ENCODE results near the gene APOBEC3F. TPM values are rescaled to one million over a fixed set of nuclear protein-coding genes. Genes with fewer than 3 reads are reported as not detected.
"Not testable (repeated sequence)": the region's sequence is repeated elsewhere in the genome, so short reads cannot be mapped to it uniquely, and the experiment has no call there.

APOBEC3F gene
- total RNA-seq, 4 donors from 2014 or later: 2.5 to 6.0 (median 5.0) TPM

DNA sequence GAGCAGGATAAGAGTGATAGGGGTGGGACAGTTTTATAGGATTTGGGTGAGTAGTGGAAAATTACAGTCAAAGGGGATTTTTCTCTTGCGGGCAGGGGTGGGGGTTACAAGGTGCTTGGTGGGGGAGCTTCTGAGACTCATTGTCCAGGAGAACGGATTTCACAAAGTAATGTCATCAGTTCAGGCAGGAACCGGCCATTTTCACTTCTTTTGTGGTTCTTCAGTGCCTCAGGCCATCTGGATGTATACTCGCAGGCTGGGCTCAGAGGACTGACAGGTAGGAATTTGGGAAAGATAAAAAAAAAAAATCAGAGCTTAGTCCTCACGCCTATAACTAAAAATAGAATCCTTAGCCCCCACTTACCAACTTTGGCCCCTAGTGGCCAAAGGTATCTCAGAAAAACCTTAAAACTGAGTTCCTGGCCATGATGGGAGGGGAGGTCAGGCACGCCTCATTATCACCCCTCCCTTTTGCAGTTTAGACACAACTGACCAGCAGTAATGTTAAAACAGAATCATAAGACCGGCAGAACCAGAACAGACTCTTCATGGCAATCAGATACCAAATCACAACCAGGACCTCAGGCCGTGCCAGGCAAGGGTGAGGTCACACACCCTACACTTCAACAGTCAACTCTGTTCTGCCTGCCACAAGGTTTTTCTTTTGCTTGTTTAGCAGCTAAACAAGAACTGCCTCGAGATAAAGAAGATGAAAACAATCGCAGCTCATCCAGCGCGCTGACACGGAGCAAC lies 27.5 kb downstream of the APOBEC3F start:
- intact Hi-C loops (cut with DNase I): no loop called here
- no peak overlapping the region for H3K4me3 ChIP-seq (replicated peaks in 1 of 3)
- no peaks in the 10 kb centered on the region for H3K36me3 ChIP-seq
- TF ChIP-seq POLR2A (IDR thresholded peaks at IDR 0.05): no peak
- TF ChIP-seq, protein P1, sequence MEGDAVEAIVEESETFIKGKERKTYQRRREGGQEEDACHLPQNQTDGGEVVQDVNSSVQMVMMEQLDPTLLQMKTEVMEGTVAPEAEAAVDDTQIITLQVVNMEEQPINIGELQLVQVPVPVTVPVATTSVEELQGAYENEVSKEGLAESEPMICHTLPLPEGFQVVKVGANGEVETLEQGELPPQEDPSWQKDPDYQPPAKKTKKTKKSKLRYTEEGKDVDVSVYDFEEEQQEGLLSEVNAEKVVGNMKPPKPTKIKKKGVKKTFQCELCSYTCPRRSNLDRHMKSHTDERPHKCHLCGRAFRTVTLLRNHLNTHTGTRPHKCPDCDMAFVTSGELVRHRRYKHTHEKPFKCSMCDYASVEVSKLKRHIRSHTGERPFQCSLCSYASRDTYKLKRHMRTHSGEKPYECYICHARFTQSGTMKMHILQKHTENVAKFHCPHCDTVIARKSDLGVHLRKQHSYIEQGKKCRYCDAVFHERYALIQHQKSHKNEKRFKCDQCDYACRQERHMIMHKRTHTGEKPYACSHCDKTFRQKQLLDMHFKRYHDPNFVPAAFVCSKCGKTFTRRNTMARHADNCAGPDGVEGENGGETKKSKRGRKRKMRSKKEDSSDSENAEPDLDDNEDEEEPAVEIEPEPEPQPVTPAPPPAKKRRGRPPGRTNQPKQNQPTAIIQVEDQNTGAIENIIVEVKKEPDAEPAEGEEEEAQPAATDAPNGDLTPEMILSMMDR (IDR thresholded peaks at IDR 0.05): no peak
- no peaks in the 10 kb centered on the region for H3K27me3 ChIP-seq
- no peaks in the 10 kb centered on the region for H3K4me1 ChIP-seq
- DNase-seq: peak in 1 of 2 donors; percentile 20
- no peaks in the 10 kb centered on the region for H3K9me3 ChIP-seq
- 71 to 72% methylated on average over 13 of the region's 13 CpGs for WGBS, 2 donors
- no peak overlapping the region for H3K27ac ChIP-seq

DNA sequence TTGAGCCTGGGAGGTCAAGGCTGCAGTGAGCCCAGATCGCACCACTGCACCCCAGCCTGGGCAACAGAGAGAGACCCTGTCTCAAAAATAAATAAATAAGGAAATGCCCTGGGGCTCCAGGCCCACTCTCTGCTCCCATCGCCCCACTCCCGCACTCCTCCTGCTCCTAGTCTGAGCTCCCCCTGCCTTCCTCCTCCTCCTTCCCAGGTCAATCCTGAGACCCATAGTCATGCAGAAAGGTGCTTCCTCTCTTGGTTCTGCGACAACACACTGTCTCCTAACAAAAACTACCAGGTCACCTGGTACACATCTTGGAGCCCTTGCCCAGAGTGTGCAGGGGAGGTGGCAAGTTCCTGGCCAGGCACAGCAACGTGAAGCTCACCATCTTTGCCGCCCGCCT lies 29.5 kb downstream of the APOBEC3F start:
- H3K36me3 ChIP-seq: no peaks in the 10 kb centered on the region
- no peaks in the 10 kb centered on the region for H3K9me3 ChIP-seq
- H3K4me3 ChIP-seq (replicated peaks in 1 of 3): no peak overlapping the region
- no peak overlapping the region for H3K27ac ChIP-seq
- H3K27me3 ChIP-seq: no peaks in the 10 kb centered on the region
- intact Hi-C loops (cut with DNase I): no loop called here
- WGBS, 2 donors: 88% methylated on average over 7 of the region's 7 CpGs
- DNase-seq: no peak
- no peak for TF ChIP-seq POLR2A (IDR thresholded peaks at IDR 0.05)
- TF ChIP-seq, protein P1 (IDR thresholded peaks at IDR 0.05): no peak
- H3K4me1 ChIP-seq: no peaks in the 10 kb centered on the region

DNA sequence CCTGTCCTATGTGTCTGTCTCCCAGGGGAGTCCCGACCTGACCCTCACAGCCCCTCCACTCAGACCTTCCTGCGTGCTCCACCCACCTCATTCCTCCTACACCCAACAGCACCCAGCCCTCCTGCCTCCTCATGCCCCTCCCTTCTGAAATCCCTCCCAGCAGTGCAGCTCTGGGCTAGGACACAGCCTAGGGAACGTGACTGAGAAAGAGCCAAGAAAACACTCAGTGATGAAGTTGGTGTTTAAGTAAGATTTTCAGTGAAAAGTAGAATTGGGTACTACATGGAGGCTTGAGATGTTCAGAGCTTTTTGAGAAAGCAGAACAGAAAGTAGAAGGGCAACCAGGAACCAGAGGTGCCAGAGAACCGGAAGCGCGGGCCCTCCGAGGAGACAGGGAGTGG lies 31.9 kb downstream of the APOBEC3F start:
- DNase-seq; H3K36me3 ChIP-seq; H3K4me1 ChIP-seq; intact Hi-C loops (cut with DNase I); H3K9me3 ChIP-seq; H3K27ac ChIP-seq; H3K27me3 ChIP-seq; H3K4me3 ChIP-seq (replicated peaks in 1 of 3): not testable (repeated sequence)
- WGBS, 2 donors: 78 to 91% methylated on average over 6 of the region's 7 CpGs

DNA sequence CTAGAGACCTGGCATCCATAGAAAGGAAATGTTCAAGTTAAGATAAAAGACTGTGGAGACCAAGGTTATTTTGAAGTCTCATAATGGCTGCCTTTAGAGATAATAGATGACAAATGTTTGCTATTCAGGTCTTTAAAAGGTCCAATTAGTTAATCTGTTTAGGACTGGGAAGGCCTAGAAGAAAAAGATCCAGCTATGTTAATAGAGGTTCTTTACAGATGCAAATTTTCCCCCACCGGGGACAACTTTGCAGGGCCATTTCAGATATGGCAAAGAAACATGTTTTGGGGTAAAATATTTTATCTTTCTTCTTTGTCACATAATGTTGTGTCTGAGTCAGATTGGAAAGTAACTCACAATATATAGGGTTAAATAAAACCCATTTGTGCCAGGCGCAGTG lies 33.3 kb downstream of the APOBEC3F start:
- peaks cover 6 to 12% of the 10 kb centered on the region in 2 donors for H3K4me1 ChIP-seq
- H3K27me3 ChIP-seq: no peaks in the 10 kb centered on the region
- H3K9me3 ChIP-seq: no peaks in the 10 kb centered on the region
- H3K4me3 ChIP-seq (replicated peaks in 1 of 3): no peak overlapping the region
- H3K27ac ChIP-seq: no peak overlapping the region
- DNase-seq: no peak
- TF ChIP-seq, protein P1 (IDR thresholded peaks at IDR 0.05): no peak
- no peak for TF ChIP-seq POLR2A (IDR thresholded peaks at IDR 0.05)
- no peaks in the 10 kb centered on the region for H3K36me3 ChIP-seq
- intact Hi-C loops (cut with DNase I): no loop called here
- 48% methylated on average over 2 of the region's 2 CpGs for WGBS, 2 donors

DNA sequence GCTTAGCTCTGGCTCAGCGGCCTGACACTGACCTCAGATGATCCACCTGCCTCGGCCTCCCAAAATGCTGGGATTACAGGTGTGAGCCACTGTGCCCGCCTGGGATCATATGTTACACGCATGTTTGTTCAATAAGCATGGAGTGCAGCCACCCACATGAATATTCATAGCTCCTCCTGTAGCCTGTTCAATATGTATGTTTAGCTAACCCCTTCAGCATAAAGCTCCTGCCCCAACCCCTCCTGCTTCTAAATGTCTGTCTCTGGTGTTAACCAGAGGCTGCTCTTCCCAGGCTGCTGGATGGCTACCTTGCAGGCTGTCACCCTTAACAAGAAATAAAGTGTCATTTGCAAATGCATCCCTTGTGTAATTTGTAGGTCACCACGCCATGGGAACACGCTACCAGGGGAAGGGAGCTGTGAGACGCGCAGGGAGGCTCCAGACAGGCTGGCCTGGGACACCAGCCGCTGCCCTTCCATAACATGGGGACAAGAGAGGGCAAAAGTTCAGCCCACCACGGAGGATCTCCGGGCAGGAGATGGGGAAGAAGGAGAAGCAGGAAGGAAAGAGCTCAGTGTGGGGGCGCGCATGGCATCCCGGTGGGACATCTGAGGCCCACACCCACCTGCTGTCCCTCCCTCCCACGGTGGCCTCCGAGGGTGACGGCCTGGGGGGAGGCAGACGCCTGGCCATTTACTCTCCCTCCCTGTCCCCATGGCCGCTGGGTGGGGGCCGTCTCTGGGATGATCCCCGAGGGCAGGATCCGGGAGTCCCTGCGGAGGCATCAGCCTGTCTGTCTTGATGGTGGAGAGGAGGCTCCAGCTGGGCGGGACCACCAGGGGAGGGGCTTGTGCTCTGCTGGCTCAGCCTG lies 35.7 kb downstream of the APOBEC3F start:
- H3K36me3 ChIP-seq; H3K9me3 ChIP-seq; H3K27ac ChIP-seq; DNase-seq; H3K27me3 ChIP-seq; intact Hi-C loops (cut with DNase I): not testable (repeated sequence)
- peak overlapping the region in 1 of 3 donors; percentile 35 for H3K4me3 ChIP-seq (replicated peaks in 1 of 3)
- WGBS, 2 donors: 58 to 77% methylated on average over 3 to 5 of the region's 24 CpGs
- H3K4me1 ChIP-seq: peaks cover 6 to 12% of the 10 kb centered on the region in 2 donors

Data from thyroid gland (tissue), 4 donors.